H1 (cell line): ENCODE results near the gene RSKR. TPM values are rescaled to one million over a fixed set of nuclear protein-coding genes. Genes with fewer than 3 reads are reported as not detected.

Experiments
- CTCF ChIA-PET: fragments of 300-600 bp; sonication (Branson Sonifier 250); formaldehyde crosslinking; loops from one replicate; lab custom pipeline; 2021; ENCODE audit not compliant: partially characterized antibody; lab: Charles Lee
- POLR2A ChIA-PET: fragments of 300-600 bp; sonication (Branson Sonifier 250); formaldehyde crosslinking; loops from one replicate; lab custom pipeline; 2021; ENCODE audit warnings: inconsistent platforms; ENCODE audit not compliant: partially characterized antibody; lab: Charles Lee
- DNase-seq, 2 experiments: peaks; one replicate each; pipeline versions ENCODE4 v3.0.0 to v3.0.0-alpha.2; 2010 to 2022; ENCODE audit warnings: low spot score in 2 of 2, low read depth in 1 of 2, mixed read lengths in 1 of 2
- FAIRE-seq: peaks from 2 replicates; lab custom pipeline; 2011; peaks lifted over from hg19 to GRCh38; lab: Jason Lieb, UNC
- H2AFZ ChIP-seq: 2 replicates; pipeline ENCODE4 v1.8.1; 2012; ENCODE audit warnings: low read length, inconsistent platforms
- H2AK5ac ChIP-seq: 2 replicates; pipeline ENCODE4 v1.6.1; 2013; ENCODE audit warnings: low read depth, low read length
- H2BK120ac ChIP-seq: replicated peaks from 2 replicates; pipeline ENCODE3; 2013; ENCODE audit warnings: low read depth, low read length, inconsistent platforms
- H2BK12ac ChIP-seq: 2 replicates; pipeline ENCODE4 v1.6.1; 2013; ENCODE audit warnings: low read depth, low read length
- H2BK15ac ChIP-seq: 2 replicates; pipeline ENCODE4 v1.6.1; 2013; ENCODE audit warnings: low read length
- H2BK20ac ChIP-seq: 2 replicates; pipeline ENCODE4 v1.6.1; 2013; ENCODE audit warnings: low read length
- H2BK5ac ChIP-seq: 2 replicates; pipeline ENCODE4 v1.6.1; 2013; ENCODE audit warnings: low read depth, low read length
- H3K14ac ChIP-seq: 2 replicates; pipeline ENCODE4 v1.6.1; 2013; ENCODE audit warnings: inconsistent platforms; ENCODE audit not compliant: insufficient read length
- H3K18ac ChIP-seq: 2 replicates; pipeline ENCODE4 v1.6.1; 2013; ENCODE audit warnings: low read length; ENCODE audit errors: extremely low read depth
- H3K23ac ChIP-seq: 2 replicates; pipeline ENCODE4 v1.6.1; 2013; ENCODE audit warnings: inconsistent platforms; ENCODE audit not compliant: insufficient read length
- H3K23me2 ChIP-seq: 2 replicates; pipeline ENCODE4 v1.6.1; 2013; ENCODE audit warnings: low read depth, low read length
- H3K27ac ChIP-seq: 2 replicates; pipeline ENCODE4 v1.6.1; 2011; ENCODE audit warnings: low read depth, low read length, inconsistent platforms
- H3K27me3 ChIP-seq, 4 experiments: replicated peaks in 1 of 4; 1 replicate in 1 of 4; 2 replicates in 3 of 4; pipeline versions ENCODE4 v1.6.1 to v1.8.1; 2011 to 2013; ENCODE audit warnings: low read length in 3 of 4, mild to moderate bottlenecking in 3 of 4, inconsistent platforms in 2 of 4, mixed read lengths in 2 of 4, moderate library complexity in 1 of 4; ENCODE audit not compliant: control insufficient read depth in 3 of 4, insufficient read depth in 3 of 4; ENCODE audit errors: extremely low read depth in 1 of 4
- H3K36me3 ChIP-seq, 4 experiments: 2 replicates each; pipeline versions ENCODE4 v1.6.1 to v1.8.1; 2011 to 2013; ENCODE audit warnings: mild to moderate bottlenecking in 4 of 4, low read length in 3 of 4, moderate library complexity in 2 of 4, control low read depth in 1 of 4, inconsistent platforms in 1 of 4; ENCODE audit not compliant: insufficient read depth in 4 of 4, control insufficient read depth in 2 of 4
- H3K4ac ChIP-seq: replicated peaks from 2 replicates; pipeline ENCODE3; 2013; ENCODE audit warnings: low read length, low read depth, mixed read lengths, inconsistent platforms; ENCODE audit not compliant: insufficient read length
- H3K4me1 ChIP-seq, 4 experiments: replicated peaks in 1 of 4; 1 replicate in 1 of 4; 2 replicates in 3 of 4; pipeline versions ENCODE4 v1.6.1 to v1.8.1; 2011 to 2013; ENCODE audit warnings: low read length in 3 of 4, inconsistent platforms in 2 of 4, mixed read lengths in 1 of 4; ENCODE audit not compliant: insufficient read depth in 4 of 4, control insufficient read depth in 3 of 4
- H3K4me2 ChIP-seq, 2 experiments: 2 replicates each; pipeline versions ENCODE4 v1.6.1 to v1.8.1; 2011 to 2013; ENCODE audit warnings: low read depth in 2 of 2, low read length in 2 of 2, control low read depth in 1 of 2, inconsistent platforms in 1 of 2, mild to moderate bottlenecking in 1 of 2; ENCODE audit not compliant: insufficient read depth in 1 of 2
- H3K4me3 ChIP-seq, 4 experiments: fragments of 200-600, 300-600 bp in 1 of 4; sonication (generic), shearing (Covaris generic), sonication (Bioruptor Twin) in 1 of 4; 2 replicates each; pipeline versions ENCODE4 v1.5.1 to v1.8.1; 2011 to 2016; ENCODE audit warnings: low read length in 4 of 4, low read depth in 3 of 4, control low read depth in 2 of 4, inconsistent platforms in 2 of 4, mild to moderate bottlenecking in 2 of 4, mixed read lengths in 1 of 4, moderate library complexity in 1 of 4; ENCODE audit not compliant: insufficient read depth in 2 of 4; ENCODE audit errors: extremely low read depth in 1 of 4
- H3K56ac ChIP-seq: replicated peaks from 2 replicates; pipeline ENCODE3; 2013; ENCODE audit warnings: low read depth, mild to moderate bottlenecking, mixed read lengths, low read length, inconsistent platforms; ENCODE audit not compliant: insufficient read length
- H3K79me1 ChIP-seq: 2 replicates; pipeline ENCODE4 v1.6.1; 2013; ENCODE audit warnings: low read depth, low read length, control low read depth
- H3K79me2 ChIP-seq, 2 experiments: 2 replicates each; pipeline versions ENCODE4 v1.6.1 to v1.8.1; 2012 to 2013; ENCODE audit warnings: low read length in 2 of 2, mild to moderate bottlenecking in 2 of 2, inconsistent platforms in 1 of 2; ENCODE audit not compliant: insufficient read depth in 2 of 2, control insufficient read depth in 1 of 2
- H3K9ac ChIP-seq, 4 experiments: replicated peaks in 1 of 4; 1 replicate in 1 of 4; 2 replicates in 3 of 4; pipeline versions ENCODE4 v1.6.1 to v1.8.1; 2011 to 2013; ENCODE audit warnings: low read depth in 3 of 4, low read length in 3 of 4, control low read depth in 2 of 4, mild to moderate bottlenecking in 2 of 4, moderate library complexity in 2 of 4, inconsistent platforms in 1 of 4; ENCODE audit errors: extremely low read depth in 1 of 4
- H3K9me3 ChIP-seq, 2 experiments: 2 replicates each; pipeline versions ENCODE4 v1.6.1 to v1.8.1; 2012 to 2013; ENCODE audit warnings: mild to moderate bottlenecking in 2 of 2, moderate library complexity in 2 of 2, control low read depth in 1 of 2, inconsistent platforms in 1 of 2, low read depth in 1 of 2, low read length in 1 of 2, mixed read lengths in 1 of 2; ENCODE audit not compliant: insufficient read depth in 2 of 2
- H4K20me1 ChIP-seq, 2 experiments: replicated peaks in 1 of 2; 2 replicates each; pipeline versions ENCODE3 to v1.8.1; 2011 to 2013; ENCODE audit warnings: inconsistent platforms in 2 of 2, low read length in 2 of 2, mild to moderate bottlenecking in 1 of 2; ENCODE audit not compliant: insufficient read depth in 2 of 2, control insufficient read depth in 1 of 2
- H4K5ac ChIP-seq: 2 replicates; pipeline ENCODE4 v1.6.1; 2013; ENCODE audit warnings: low read length, low read depth, mixed read lengths, inconsistent platforms; ENCODE audit not compliant: insufficient read length
- H4K8ac ChIP-seq: 2 replicates; pipeline ENCODE4 v1.8.0; 2013; ENCODE audit warnings: mild to moderate bottlenecking, moderate library complexity, low read length, inconsistent platforms; ENCODE audit not compliant: insufficient read depth; ENCODE audit errors: extremely low read depth
- H4K91ac ChIP-seq: replicated peaks from 2 replicates; pipeline ENCODE3; 2013; ENCODE audit warnings: low read length, mixed read lengths, inconsistent platforms; ENCODE audit not compliant: insufficient read length
- CBX8 ChIP-seq: fragments of 300-800, 300-1000 bp; sonication (generic); IDR thresholded peaks from 2 replicates; pipeline ENCODE4 v1.7.1; 2016; ENCODE audit warnings: low read depth, low read length, borderline replicate concordance
- EGR1 ChIP-seq: IDR thresholded peaks from 2 replicates; pipeline ENCODE4 v1.6.1; 2011; ENCODE audit warnings: low read depth, low read length, borderline replicate concordance
- GTF2F1 ChIP-seq: IDR thresholded peaks from 2 replicates; pipeline ENCODE4 v1.6.1; 2012; ENCODE audit warnings: low read depth, low read length, improper control_type of control experiment, borderline replicate concordance
- TBP ChIP-seq: IDR thresholded peaks from 2 replicates; pipeline ENCODE4 v1.6.1; 2011; ENCODE audit warnings: low read depth, low read length, improper control_type of control experiment
- WGBS, 2 experiments: shearing (Covaris generic) in 1 of 2; methylation state at CpG; one replicate each; pipeline versions ENCODE4 v1.1.6 to v1.1.7; 2013 to 2015; ENCODE audit warnings: low lambda C conversion rate in 2 of 2, mixed read lengths in 2 of 2, inconsistent platforms in 1 of 2, low coverage in 1 of 2, missing lambda C conversion rate in 1 of 2; ENCODE audit not compliant: insufficient replicate concordance in 2 of 2, insufficient coverage in 1 of 2, insufficient read length in 1 of 2; ENCODE audit errors: extremely low coverage in 1 of 2, missing lambda C conversion rate in 1 of 2; 5-methylcytosine and 5-hydroxymethylcytosine counted together
- long read RNA-seq, 2 experiments: library from RNA in 1 of 2; library from capped mRNA in 1 of 2; stranded (forward); transcript quantifications; one replicate each; pipeline ENCODE4 v2.0.0, GENCODE V29; 2021; ENCODE audit warnings: inconsistent platforms in 1 of 2
- polyA minus RNA-seq, 3 experiments: library from RNA; depleted of rRNA, polyadenylated mRNA; stranded (reverse); fragments of >200 nt; gene quantifications; 1 replicate in 2 of 3; 2 replicates in 1 of 3; pipeline ENCODE4 v1.2.3, GENCODE V29; 2011
- polyA plus RNA-seq, 7 experiments: library from polyadenylated mRNA; depleted of rRNA in 3 of 7; stranded (reverse) in 5 of 7; unstranded in 2 of 7; fragments of >200 nt in 5 of 7; fragments of 200-250 nt in 2 of 7; gene quantifications; 1 replicate in 5 of 7; 2 replicates in 1 of 7; 4 replicates in 1 of 7; pipeline versions ENCODE4 v1.2.1 to v1.2.3, GENCODE V29; 2011 to 2013; ENCODE audit warnings: missing spikeins in 2 of 7, mixed read lengths in 2 of 7
- total RNA-seq: library from RNA; stranded (reverse); fragmentation: NEBNext Ultra II Directional; extraction: Animal tissue kit (Norgen Biotek cat#: 25700); gene quantifications from 2 replicates; pipeline ENCODE4 v1.2.1, GENCODE V29; 2021

Gene RSKR
- total RNA-seq (21.1 and 24.1 TPM in 2 replicates), polyA plus RNA-seq (2011; rRNA removed) (26.9 and 28.5 TPM in 2 replicates), polyA minus RNA-seq (2011; rRNA and poly(A)+ RNA removed) (44.9 and 49.5 TPM in 2 replicates)
- 31.6 TPM for polyA plus RNA-seq (2011; cell fraction: cytosol; rRNA removed)
- 113 TPM for polyA plus RNA-seq (2011; cell fraction: nucleus; rRNA removed)
- polyA plus RNA-seq (2012, experiment 1 of 2) = 18.2 to 29.4 TPM (median 27.1 TPM) in 4 replicates
- 5.9 TPM for polyA plus RNA-seq (2012, experiment 2 of 2)
- 13.8 TPM for polyA plus RNA-seq (2013, experiment 1 of 2)
- polyA plus RNA-seq (2013, experiment 2 of 2) = 12.0 TPM
- 15.3 TPM for polyA minus RNA-seq (2011; cell fraction: cytosol; rRNA and poly(A)+ RNA removed)
- 50.1 TPM for polyA minus RNA-seq (2011; cell fraction: nucleus; rRNA and poly(A)+ RNA removed)
- long read RNA-seq, experiment 1 = 0 reads
- long read RNA-seq, experiment 2 = 0 reads

GRCh38 chr17:28613931-28614381, at the start of gene RSKR:
RSKR (minus strand) TSS chr17:28614185; CDS start chr17:28614161, 24 bp downstream.
- H3K14ac ChIP-seq = no peak within 1 kb of the TSS
- H4K8ac ChIP-seq = no peak within 1 kb of the TSS
- DNase-seq = no peak
- H3K23me2 ChIP-seq = no peaks in the 10 kb centered on the region
- ChIA-PET CTCF (interaction anchor here (0.6 to 6.0 kb wide), 12 partner anchors 9 to 309 kb away, joined by 3 to 45 read pairs (median 5); partner anchors contain the start of gene SPAG5), POLR2A (interaction anchor here (0.7 to 14.8 kb wide), 12 partner anchors 15 to 92 kb away, joined by 3 to 163 read pairs (median 4); partner anchors contain the start of genes ALDOC, PIGS and SPAG5)
- no peak within 1 kb of the TSS for H3K23ac ChIP-seq
- no peak within 1 kb of the TSS for H2BK5ac ChIP-seq
- H2BK15ac ChIP-seq = no peak within 1 kb of the TSS
- no peak within 1 kb of the TSS for H2AK5ac ChIP-seq
- no peaks in the 10 kb centered on the region for H3K4me1 ChIP-seq
- no peak within 1 kb of the TSS for H3K18ac ChIP-seq
- H3K36me3 ChIP-seq = peaks cover 43 to 78% (median 65%) of the 10 kb centered on the region in 4 experiments
- H3K9ac ChIP-seq = no peak within 1 kb of the TSS
- no peaks in the 10 kb centered on the region for H3K79me1 ChIP-seq
- H3K79me2 ChIP-seq = no peaks in the 10 kb centered on the region
- H3K4ac ChIP-seq = no peak within 1 kb of the TSS
- 88% methylated on average over 5 of the region's 5 CpGs; no CpG with 5 or more reads in 1 of the 2 experiments for WGBS, 2 experiments
- H3K27me3 ChIP-seq = no peaks in the 10 kb centered on the region
- H2BK120ac ChIP-seq = no peak within 1 kb of the TSS
- TF ChIP-seq EGR1 (no peak), GTF2F1 (no peak), TBP (no peak), CBX8 (no peak)
- H3K9me3 ChIP-seq = no peaks in the 10 kb centered on the region
- no peak within 1 kb of the TSS for H2BK20ac ChIP-seq
- peaks cover 2% of the 10 kb centered on the region in 2 experiments for H4K20me1 ChIP-seq
- H4K5ac ChIP-seq = no peak within 1 kb of the TSS
- H3K27ac ChIP-seq = no peak within 1 kb of the TSS
- H3K4me2 ChIP-seq = no peak within 1 kb of the TSS
- H2BK12ac ChIP-seq = no peak within 1 kb of the TSS
- no peak within 1 kb of the TSS for H4K91ac ChIP-seq
- H2AFZ ChIP-seq = no peak within 1 kb of the TSS
- no peak within 1 kb of the TSS for H3K4me3 ChIP-seq
- H3K56ac ChIP-seq = no peak within 1 kb of the TSS
- FAIRE-seq = no peak
